Progenitor cell of endocrine pancreas (in vitro differentiated cells): Measurements from ENCODE around the gene ATL1. TPM values are rescaled to one million over a fixed set of nuclear protein-coding genes. Genes with fewer than 3 reads are reported as not detected.
A peak's percentile ranks its signal among the peaks of the same experiment; 100 is the strongest.

Experiments used
- DNase-seq: peaks from one replicate; pipeline ENCODE4 v3.0.0; 2021; ENCODE audit warnings: low spot score; ENCODE audit not compliant: unreplicated experiment
- H3K27ac Mint-ChIP-seq: 2 replicates; pipeline ENCODE4 v1.8.0; 2021; ENCODE audit warnings: mild to moderate bottlenecking, moderate library complexity, mixed read lengths
- H3K27me3 Mint-ChIP-seq: 2 replicates; pipeline ENCODE4 v1.8.0; 2021; ENCODE audit warnings: mixed read lengths
- H3K36me3 Mint-ChIP-seq: 2 replicates; pipeline ENCODE4 v1.8.0; 2022; ENCODE audit warnings: mixed read lengths; ENCODE audit not compliant: insufficient read depth
- H3K4me1 Mint-ChIP-seq: 2 replicates; pipeline ENCODE4 v1.8.0; 2021; ENCODE audit warnings: low read depth, mixed read lengths
- H3K4me3 Mint-ChIP-seq: 2 replicates; pipeline ENCODE4 v1.8.0; 2021; ENCODE audit warnings: low read depth, mild to moderate bottlenecking, moderate library complexity, mixed read lengths
- H3K9me3 Mint-ChIP-seq: 2 replicates; pipeline ENCODE4 v1.8.0; 2021; ENCODE audit warnings: low read depth, mixed read lengths
- CTCF ChIP-seq: fragments of 200-600 bp; sonication (generic); IDR thresholded peaks from one replicate; pipeline ENCODE4 v1.5.0; 2021; ENCODE audit warnings: antibody characterized with exemption, mild to moderate bottlenecking; ENCODE audit not compliant: unreplicated experiment
- total RNA-seq: library from RNA; stranded (reverse); gene quantifications from 2 replicates; pipeline ENCODE4 v1.2.1, GENCODE V29; 2021

Gene ATL1
- total RNA-seq, 1 donor from 2014 or later, result 6.8 TPM

GRCh38 chr14:50594577-50595316 lies 34.8 kb downstream of the ATL1 start:
- DNase-seq, result no peak
- Mint-ChIP-seq H3K4me1 (peaks cover 9% of the 10 kb centered on the region), H3K27ac (no peak overlapping the region), H3K9me3 (no peaks in the 10 kb centered on the region), H3K4me3 (no peak overlapping the region), H3K27me3 (no peaks in the 10 kb centered on the region), H3K36me3 (no peaks in the 10 kb centered on the region)
- no peak for TF ChIP-seq CTCF

GRCh38 chr14:50598765-50599164 lies 38.8 kb downstream of the ATL1 start:
- Mint-ChIP-seq H3K4me1 (peaks cover 20% of the 10 kb centered on the region), H3K4me3 (no peak overlapping the region), H3K9me3 (no peaks in the 10 kb centered on the region), H3K27me3 (peaks cover 4% of the 10 kb centered on the region), H3K27ac (no peak overlapping the region), H3K36me3 (no peaks in the 10 kb centered on the region)
- TF ChIP-seq CTCF, result no peak
- DNase-seq, result no peak

GRCh38 chr14:50599700-50600444 lies 39.9 kb downstream of the ATL1 start:
- Mint-ChIP-seq H3K4me1 (peaks cover 17% of the 10 kb centered on the region), H3K4me3 (peak overlapping the region; percentile 29), H3K27me3 (peaks cover 4% of the 10 kb centered on the region), H3K36me3 (no peaks in the 10 kb centered on the region), H3K9me3 (no peaks in the 10 kb centered on the region), H3K27ac (no peak overlapping the region)
- peak; percentile 61 for TF ChIP-seq CTCF
- no peak for DNase-seq

GRCh38 chr14:50600849-50601248 lies 40.9 kb downstream of the ATL1 start:
- no peak for DNase-seq
- Mint-ChIP-seq H3K4me1 (peaks cover 18% of the 10 kb centered on the region), H3K9me3 (no peaks in the 10 kb centered on the region), H3K27ac (no peak overlapping the region), H3K27me3 (peaks cover 4% of the 10 kb centered on the region), H3K4me3 (no peak overlapping the region), H3K36me3 (no peaks in the 10 kb centered on the region)
- TF ChIP-seq CTCF, result no peak

GRCh38 chr14:50601394-50601793 lies 41.4 kb downstream of the ATL1 start:
- Mint-ChIP-seq H3K27ac (no peak overlapping the region), H3K27me3 (peaks cover 4% of the 10 kb centered on the region), H3K36me3 (no peaks in the 10 kb centered on the region), H3K4me3 (no peak overlapping the region), H3K4me1 (peaks cover 18% of the 10 kb centered on the region), H3K9me3 (no peaks in the 10 kb centered on the region)
- no peak for TF ChIP-seq CTCF
- DNase-seq, result no peak
